ENCODE data around the gene MEGF10. TPM values are rescaled to one million over a fixed set of nuclear protein-coding genes. Genes with fewer than 3 reads are reported as not detected.

The MEGF10 gene
- total RNA-seq, 1 donor from 2014 or later: 0.69 TPM

DNA sequence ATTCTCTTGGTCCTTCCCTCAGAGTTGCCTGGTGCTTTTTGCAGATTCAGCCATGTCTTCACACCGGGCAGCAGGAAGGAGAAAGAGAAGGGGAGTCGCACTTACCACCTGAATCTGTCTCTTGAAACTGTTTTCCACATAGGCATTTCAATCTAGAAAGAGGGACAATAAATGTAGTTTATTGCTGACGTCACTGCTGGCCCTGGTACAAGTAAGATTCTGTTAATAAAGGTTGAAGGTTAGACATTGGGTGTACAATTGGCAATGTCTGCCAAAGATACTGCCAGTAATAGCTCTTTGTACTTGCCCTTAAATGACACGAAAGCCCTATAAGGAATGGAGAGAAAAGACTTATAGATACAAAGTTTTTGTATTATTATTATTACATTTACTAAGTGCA, 72.8 kb downstream of the MEGF10 start:
- Mint-ChIP-seq H3K4me1 (ENCODE audit: low read depth, unreplicated experiment) (peaks cover 2% of the 10 kb centered on the region), H3K36me3 (ENCODE audit: unreplicated experiment) (no peaks in the 10 kb centered on the region), H3K27me3 (ENCODE audit: unreplicated experiment) (peaks cover 2% of the 10 kb centered on the region), H3K9me3 (ENCODE audit: unreplicated experiment) (peaks cover 3% of the 10 kb centered on the region), H3K27ac (ENCODE audit: unreplicated experiment) (no peak overlapping the region), H3K4me3 (ENCODE audit: unreplicated experiment) (no peak overlapping the region)
- DNase-seq: no peak
- TF ChIP-seq, protein P1, sequence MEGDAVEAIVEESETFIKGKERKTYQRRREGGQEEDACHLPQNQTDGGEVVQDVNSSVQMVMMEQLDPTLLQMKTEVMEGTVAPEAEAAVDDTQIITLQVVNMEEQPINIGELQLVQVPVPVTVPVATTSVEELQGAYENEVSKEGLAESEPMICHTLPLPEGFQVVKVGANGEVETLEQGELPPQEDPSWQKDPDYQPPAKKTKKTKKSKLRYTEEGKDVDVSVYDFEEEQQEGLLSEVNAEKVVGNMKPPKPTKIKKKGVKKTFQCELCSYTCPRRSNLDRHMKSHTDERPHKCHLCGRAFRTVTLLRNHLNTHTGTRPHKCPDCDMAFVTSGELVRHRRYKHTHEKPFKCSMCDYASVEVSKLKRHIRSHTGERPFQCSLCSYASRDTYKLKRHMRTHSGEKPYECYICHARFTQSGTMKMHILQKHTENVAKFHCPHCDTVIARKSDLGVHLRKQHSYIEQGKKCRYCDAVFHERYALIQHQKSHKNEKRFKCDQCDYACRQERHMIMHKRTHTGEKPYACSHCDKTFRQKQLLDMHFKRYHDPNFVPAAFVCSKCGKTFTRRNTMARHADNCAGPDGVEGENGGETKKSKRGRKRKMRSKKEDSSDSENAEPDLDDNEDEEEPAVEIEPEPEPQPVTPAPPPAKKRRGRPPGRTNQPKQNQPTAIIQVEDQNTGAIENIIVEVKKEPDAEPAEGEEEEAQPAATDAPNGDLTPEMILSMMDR (IDR thresholded peaks at IDR 0.05; ENCODE audit: partially characterized antibody, unreplicated experiment): no peak

DNA sequence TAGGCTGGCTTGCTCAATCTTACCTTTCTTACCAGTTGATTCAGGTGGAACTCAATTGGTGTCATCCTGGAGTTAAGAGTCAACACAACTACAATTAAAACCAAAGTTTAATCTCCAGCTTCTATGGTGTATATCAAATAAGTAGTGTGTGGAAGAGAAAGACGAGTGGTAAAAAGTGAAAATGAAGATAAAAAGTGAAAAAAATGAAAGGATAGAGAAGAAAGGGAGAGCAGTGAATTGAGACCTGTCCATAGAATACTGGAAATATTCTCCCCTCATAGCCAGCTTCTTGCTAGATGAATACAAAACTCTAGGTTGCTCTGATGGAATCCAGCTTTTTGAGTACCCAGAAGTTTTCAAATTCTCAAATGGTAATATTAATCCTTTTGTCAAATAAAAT, 76.4 kb downstream of the MEGF10 start:
- H3K4me3 Mint-ChIP-seq (ENCODE audit: unreplicated experiment): no peak overlapping the region
- no peak overlapping the region for H3K27ac Mint-ChIP-seq (ENCODE audit: unreplicated experiment)
- H3K36me3 Mint-ChIP-seq (ENCODE audit: unreplicated experiment): no peaks in the 10 kb centered on the region
- peaks cover 3% of the 10 kb centered on the region for H3K9me3 Mint-ChIP-seq (ENCODE audit: unreplicated experiment)
- peaks cover 8% of the 10 kb centered on the region for H3K4me1 Mint-ChIP-seq (ENCODE audit: low read depth, unreplicated experiment)
- TF ChIP-seq, protein P1 (IDR thresholded peaks at IDR 0.05; ENCODE audit: partially characterized antibody, unreplicated experiment): no peak
- no peak for DNase-seq
- no peaks in the 10 kb centered on the region for H3K27me3 Mint-ChIP-seq (ENCODE audit: unreplicated experiment)

DNA sequence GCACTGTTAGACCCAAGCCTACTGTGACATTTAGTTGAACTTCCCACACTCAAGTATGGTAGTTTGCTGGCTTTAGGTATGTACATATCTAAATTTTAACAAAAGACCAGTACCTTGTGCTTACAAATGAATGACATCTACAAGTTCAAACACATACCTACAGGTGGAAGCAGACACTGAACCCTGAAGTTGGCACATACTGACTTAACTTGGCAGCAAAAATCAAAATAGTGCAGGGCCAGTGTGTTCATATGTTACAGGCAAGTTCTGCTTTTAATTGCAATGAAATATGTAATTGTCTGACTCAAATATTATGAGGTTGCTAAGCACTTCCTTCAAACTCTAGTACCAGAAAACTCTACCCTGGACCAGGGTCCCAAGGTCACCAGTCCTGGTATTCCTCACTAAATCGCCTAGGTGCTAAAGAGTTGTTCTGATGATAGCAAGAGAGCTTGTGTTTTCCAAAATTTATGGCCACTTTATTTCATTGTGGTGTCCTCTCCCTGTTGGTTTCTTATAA, 77.4 kb downstream of the MEGF10 start:
- Mint-ChIP-seq H3K27me3 (ENCODE audit: unreplicated experiment) (no peaks in the 10 kb centered on the region), H3K27ac (ENCODE audit: unreplicated experiment) (no peak overlapping the region), H3K4me1 (ENCODE audit: low read depth, unreplicated experiment) (peaks cover 8% of the 10 kb centered on the region), H3K9me3 (ENCODE audit: unreplicated experiment) (peaks cover 3% of the 10 kb centered on the region), H3K36me3 (ENCODE audit: unreplicated experiment) (no peaks in the 10 kb centered on the region), H3K4me3 (ENCODE audit: unreplicated experiment) (no peak overlapping the region)
- no peak for DNase-seq
- TF ChIP-seq, protein P1 (IDR thresholded peaks at IDR 0.05; ENCODE audit: partially characterized antibody, unreplicated experiment): no peak

DNA sequence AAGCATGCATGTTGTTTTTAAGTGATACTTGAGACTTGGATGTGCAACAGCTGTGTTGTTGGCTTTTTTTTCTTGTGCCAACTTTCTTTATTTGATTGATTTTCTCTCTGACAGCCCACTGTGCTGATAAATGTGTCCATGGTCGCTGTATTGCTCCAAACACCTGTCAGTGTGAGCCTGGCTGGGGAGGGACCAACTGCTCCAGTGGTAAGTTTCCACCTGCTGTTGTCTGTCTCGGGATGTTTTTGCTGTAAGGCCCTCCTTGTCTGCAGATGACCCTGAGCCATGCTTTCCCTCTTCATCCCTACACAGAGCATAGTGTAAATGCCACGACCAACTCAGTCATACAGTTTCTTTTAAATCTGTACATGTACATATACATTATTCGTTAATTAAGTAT, 79.2 kb downstream of the MEGF10 start:
- Mint-ChIP-seq H3K27ac (ENCODE audit: unreplicated experiment) (no peak overlapping the region), H3K36me3 (ENCODE audit: unreplicated experiment) (no peaks in the 10 kb centered on the region), H3K27me3 (ENCODE audit: unreplicated experiment) (no peaks in the 10 kb centered on the region), H3K4me1 (ENCODE audit: low read depth, unreplicated experiment) (peaks cover 8% of the 10 kb centered on the region), H3K4me3 (ENCODE audit: unreplicated experiment) (no peak overlapping the region), H3K9me3 (ENCODE audit: unreplicated experiment) (peaks cover 3% of the 10 kb centered on the region)
- TF ChIP-seq, protein P1 (IDR thresholded peaks at IDR 0.05; ENCODE audit: partially characterized antibody, unreplicated experiment): no peak
- DNase-seq: no peak

DNA sequence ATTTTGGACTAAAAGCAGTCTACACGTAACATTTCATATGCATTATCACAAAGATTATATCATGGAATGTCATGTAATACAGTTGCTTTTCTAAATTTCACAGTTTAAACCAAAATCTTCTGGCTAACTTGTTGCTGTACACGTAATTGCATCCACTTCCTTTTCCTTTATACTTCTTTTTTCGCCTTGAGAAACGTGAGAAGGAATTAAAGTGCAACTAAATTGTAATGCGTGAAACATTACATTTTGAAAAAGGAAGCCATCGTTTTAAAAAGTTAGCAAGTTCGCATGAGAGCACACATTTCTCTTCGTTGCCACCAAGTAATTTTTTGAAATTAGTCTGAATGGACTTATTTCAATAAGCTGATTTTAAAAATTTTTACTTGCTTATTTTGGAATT, 80.0 kb downstream of the MEGF10 start:
- H3K36me3 Mint-ChIP-seq (ENCODE audit: unreplicated experiment): no peaks in the 10 kb centered on the region
- H3K4me1 Mint-ChIP-seq (ENCODE audit: low read depth, unreplicated experiment): peaks cover 8% of the 10 kb centered on the region
- H3K27ac Mint-ChIP-seq (ENCODE audit: unreplicated experiment): no peak overlapping the region
- DNase-seq: no peak
- H3K4me3 Mint-ChIP-seq (ENCODE audit: unreplicated experiment): no peak overlapping the region
- TF ChIP-seq, protein P1 (IDR thresholded peaks at IDR 0.05; ENCODE audit: partially characterized antibody, unreplicated experiment): no peak
- H3K27me3 Mint-ChIP-seq (ENCODE audit: unreplicated experiment): no peaks in the 10 kb centered on the region
- H3K9me3 Mint-ChIP-seq (ENCODE audit: unreplicated experiment): no peaks in the 10 kb centered on the region

All from glutamatergic neuron (in vitro differentiated cells).